ENCODE measurements around the gene RD3L.
"Not testable (repeated sequence)": the region's sequence is repeated elsewhere in the genome, so short reads cannot be mapped to it uniquely, and the experiment has no call there.

The RD3L gene

DNA sequence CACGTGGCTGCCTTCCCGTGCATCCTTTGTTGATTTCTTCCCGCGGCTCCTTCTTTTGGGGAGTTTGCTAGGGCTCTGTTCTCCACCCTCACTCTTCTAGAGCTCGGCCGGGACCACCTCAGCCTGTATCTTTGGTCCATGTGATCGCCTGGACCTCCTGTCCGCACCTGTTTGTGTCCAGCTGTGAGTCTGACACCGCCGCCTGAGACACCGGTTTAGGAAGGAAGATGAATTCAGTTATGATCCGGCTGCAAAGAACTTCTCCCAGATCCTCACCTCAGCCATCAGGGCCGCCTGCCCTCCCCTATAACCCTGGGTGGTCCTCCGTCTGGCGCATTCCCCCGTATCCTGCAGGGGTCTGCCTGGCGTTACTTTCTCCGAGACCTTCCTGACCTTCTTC lies 14.8 kb downstream of the RD3L start:
- no peak for DNase-seq (ENCODE audit: low read depth)

DNA sequence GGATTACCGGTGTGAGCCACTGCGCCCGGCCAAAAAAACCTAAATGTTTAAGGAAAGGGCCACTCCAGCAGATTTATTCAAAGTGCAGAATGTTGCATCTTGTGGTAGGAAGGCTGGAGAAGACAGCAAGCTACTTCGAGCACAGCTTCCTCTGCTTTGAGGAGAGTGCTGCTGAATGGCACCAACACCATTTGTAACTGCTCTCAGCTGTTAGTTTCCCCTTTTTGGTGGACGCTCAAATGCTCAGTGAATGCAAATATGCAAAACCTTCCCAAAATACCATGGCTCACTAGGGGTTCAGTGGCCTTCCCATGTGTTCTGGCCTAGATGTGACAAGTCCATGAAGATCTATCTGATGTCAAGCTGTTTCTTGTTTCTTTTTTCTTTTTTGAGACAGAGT lies 17.0 kb downstream of the RD3L start:
- DNase-seq (ENCODE audit: low read depth): no peak

- DNase-seq (ENCODE audit: low read depth): no peak
Measured at GRCh38 chr14:103923863-103924262, 18.5 kb downstream of the RD3L start.

DNA sequence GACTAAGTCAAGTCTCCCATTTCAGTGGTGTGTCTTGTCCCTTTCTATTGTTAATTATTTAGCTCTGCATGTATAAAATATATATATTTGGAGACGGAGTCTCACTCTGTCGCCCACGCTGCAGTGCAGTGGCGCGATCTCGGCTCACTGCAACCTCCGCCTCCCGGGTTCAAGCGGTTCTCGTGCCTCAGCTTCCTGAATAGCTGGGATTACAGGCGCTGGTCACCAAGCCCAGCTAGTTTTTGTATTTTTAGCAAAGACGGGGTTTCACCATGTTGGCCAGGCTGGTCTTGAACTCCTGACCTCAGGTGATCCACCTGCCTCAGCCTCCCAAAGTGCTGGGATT lies 20.5 kb downstream of the RD3L start:
- not testable (repeated sequence) for DNase-seq (ENCODE audit: low read depth)

- peak; percentile 91 for DNase-seq (ENCODE audit: low read depth)
Measured at GRCh38 chr14:103920981-103921854, 21.1 kb downstream of the RD3L start.

GRCh38 chr14:103916636-103917262 lies 25.6 kb downstream of the RD3L start:
- no peak for DNase-seq (ENCODE audit: low read depth)

GRCh38 chr14:103915616-103916015 lies 26.7 kb downstream of the RD3L start:
- DNase-seq (ENCODE audit: low read depth): no peak

GRCh38 chr14:103910984-103911383 lies 31.3 kb downstream of the RD3L start:
- no peak for DNase-seq (ENCODE audit: low read depth)

- DNase-seq (ENCODE audit: low read depth): peak; percentile 43
Measured at GRCh38 chr14:103910262-103910935, 31.9 kb downstream of the RD3L start.

DNA sequence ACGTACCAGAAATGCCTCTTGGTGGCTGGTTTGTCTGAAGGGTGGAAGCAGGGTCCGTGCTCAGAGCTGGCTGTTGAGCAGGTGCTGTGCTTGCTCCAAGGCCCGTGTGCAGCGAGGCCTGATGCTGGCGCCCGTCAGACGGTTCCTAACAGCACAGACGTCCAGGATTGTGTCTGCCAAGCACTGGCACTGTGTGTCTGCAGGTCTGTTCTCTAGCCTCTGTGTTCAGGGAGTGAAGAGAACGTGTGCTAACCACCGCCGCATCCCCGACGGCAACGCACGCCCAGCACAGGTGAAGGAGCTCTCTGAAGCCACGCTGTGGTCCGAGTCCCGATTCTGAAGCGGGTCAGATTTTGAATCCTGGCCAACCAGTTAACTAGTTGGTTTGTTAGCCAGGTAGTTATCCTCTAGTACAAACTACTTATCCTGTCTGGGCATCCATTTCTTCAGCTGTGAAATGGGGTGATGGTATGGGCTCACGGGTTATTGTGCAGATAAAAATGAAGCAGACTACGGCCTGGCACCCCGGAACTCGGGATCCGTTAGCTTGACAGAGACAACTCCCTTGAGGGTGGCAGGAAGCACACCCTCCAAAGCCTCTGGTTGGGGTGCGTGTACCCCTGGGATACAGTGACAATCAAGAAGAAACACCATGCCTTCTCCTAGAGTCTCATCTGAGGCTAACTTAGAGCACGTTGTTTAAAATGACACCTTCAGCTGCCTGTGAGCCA lies 32.6 kb downstream of the RD3L start:
- DNase-seq (ENCODE audit: low read depth): no peak

- no peak for DNase-seq (ENCODE audit: low read depth)
Measured at GRCh38 chr14:103908580-103908979, 33.7 kb downstream of the RD3L start.

DNA sequence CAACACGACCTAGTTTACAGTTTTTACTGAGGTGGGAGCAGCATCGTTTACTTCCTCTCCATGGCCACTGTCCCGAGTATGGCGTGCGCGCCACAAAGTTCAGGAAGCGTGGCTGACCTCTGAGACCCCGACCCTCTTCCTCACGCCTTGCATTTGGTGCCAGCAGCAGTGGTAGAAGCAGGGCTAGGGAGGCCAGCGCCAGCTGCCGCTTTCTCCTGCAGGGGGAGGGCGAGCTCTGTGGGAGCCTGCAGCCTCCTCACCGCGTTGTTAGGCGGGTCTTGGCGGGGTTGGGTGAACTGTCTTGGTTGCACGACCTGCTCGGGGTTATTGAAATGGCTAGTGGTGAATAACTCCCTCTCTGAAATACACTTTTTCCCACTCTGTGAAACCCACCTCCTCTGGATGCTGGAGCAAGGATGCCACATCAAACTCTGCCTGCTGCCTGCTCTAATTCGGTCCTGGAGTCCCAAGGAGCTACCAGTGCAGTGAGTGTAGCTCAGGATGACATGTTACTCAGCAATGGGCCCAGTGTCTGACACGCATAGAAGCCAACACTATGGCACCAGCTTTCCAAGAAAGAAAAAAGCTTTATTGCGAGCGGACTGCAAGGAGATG lies 36.4 kb downstream of the RD3L start:
- DNase-seq (ENCODE audit: low read depth): no peak

GRCh38 chr14:103904493-103905107 lies 37.7 kb downstream of the RD3L start:
- DNase-seq (ENCODE audit: low read depth): no peak

GRCh38 chr14:103899833-103900232 lies 42.5 kb downstream of the RD3L start:
- DNase-seq (ENCODE audit: low read depth): no peak

DNA sequence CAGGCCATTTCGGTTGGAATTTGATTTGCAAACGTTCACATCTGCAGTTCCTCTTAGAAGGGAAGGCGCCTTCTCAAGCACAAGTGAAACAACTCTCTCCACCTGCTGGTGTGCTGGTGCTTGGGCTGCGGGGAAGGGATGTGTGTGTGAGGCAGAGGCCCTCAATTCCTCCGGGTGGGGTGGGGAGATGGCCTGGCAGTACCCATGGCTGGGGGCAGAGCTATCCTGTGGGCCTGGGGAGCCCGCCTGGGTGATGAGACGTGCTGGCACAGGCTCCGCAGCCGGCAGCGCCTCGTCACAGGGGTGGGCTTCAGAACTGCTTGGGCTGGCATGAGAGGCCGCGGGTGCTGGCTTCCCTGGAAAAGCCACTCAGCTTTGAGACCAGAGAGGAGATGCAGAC lies 43.0 kb downstream of the RD3L start:
- no peak for DNase-seq (ENCODE audit: low read depth)

- no peak for DNase-seq (ENCODE audit: low read depth)
Measured at GRCh38 chr14:103898711-103899110, 43.6 kb downstream of the RD3L start.

GRCh38 chr14:103898204-103898603 lies 44.1 kb downstream of the RD3L start:
- no peak for DNase-seq (ENCODE audit: low read depth)

DNA sequence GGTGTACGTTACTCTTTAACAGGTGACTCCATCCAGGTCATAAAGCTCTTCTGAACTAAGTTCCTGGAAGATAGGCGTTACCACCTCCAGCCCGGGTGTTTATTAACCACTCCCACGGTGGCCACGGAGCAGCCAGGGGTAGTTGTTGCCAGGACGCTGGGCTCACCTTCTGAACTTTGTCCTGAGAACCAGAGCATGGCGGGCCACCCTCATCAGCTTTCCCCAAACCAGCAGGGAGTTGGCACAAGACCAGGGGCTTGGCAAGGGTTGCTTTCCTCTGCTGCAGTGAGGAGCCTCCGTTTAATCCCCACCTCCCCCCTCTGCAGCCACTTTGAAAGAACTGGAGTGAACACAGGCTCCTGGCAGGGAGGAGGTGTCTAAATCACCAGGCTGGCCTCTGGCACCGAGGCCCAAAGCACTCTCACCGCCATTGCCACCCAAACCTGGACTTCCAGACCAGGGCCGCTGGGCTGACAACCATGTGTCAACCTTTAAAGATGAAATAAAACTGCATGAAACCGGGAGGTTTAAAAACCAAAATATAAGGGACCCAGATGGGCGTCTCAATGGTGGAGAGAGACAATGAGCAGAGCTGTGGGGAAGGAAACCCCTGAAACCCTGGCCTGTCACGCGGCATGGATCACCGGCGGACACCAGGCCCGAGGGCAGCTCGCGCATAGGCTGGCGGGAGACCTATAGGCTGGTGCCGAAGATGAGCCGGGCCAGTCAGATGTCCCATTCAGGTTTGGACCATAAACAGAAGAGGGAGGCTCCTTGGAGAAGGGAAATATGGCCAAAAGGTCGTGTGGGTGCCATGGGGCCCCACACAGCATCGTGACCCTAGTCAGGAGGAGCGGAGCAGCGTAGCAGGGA lies 45.0 kb downstream of the RD3L start:
- no peak for DNase-seq (ENCODE audit: low read depth)

GRCh38 chr14:103896578-103896977 lies 45.8 kb downstream of the RD3L start:
- no peak for DNase-seq (ENCODE audit: low read depth)

GRCh38 chr14:103894723-103895059 lies 47.6 kb downstream of the RD3L start:
- no peak for DNase-seq (ENCODE audit: low read depth)
